Activated CD4-positive, alpha-beta T cell treated with anti-CD3 and anti-CD28 coated beads, Interleukin-2, amount 10 ng/mL, durations not matched to agents 7 days and 5 days (primary cell): ENCODE data around the gene UBAC2. TPM values are rescaled to one million over a fixed set of nuclear protein-coding genes. Genes with fewer than 3 reads are reported as not detected.
"Not testable (repeated sequence)": the region's sequence is repeated elsewhere in the genome, so short reads cannot be mapped to it uniquely, and the experiment has no call there.

Experiments
- CTCF ChIA-PET: fragments of 350-600 bp; sonication (Branson Sonifier 250); formaldehyde crosslinking; loops from one replicate; lab custom pipeline; 2021; ENCODE audit warnings: antibody characterized with exemption; lab: Charles Lee
- POLR2A ChIA-PET: fragments of 350-600 bp; sonication (Branson Sonifier 250); formaldehyde crosslinking; loops from one replicate; lab custom pipeline; 2021; ENCODE audit warnings: antibody characterized with exemption; lab: Charles Lee
- DNase-seq: peaks from one replicate; pipeline ENCODE4 v3.0.0-alpha.2; 2020
- H3K27ac Mint-ChIP-seq: one replicate; pipeline ENCODE4 v1.8.0; 2021; ENCODE audit warnings: mild to moderate bottlenecking, moderate library complexity, mixed read lengths
- H3K27me3 Mint-ChIP-seq: one replicate; pipeline ENCODE4 v1.8.0; 2021; ENCODE audit warnings: mixed read lengths
- H3K36me3 Mint-ChIP-seq: one replicate; pipeline ENCODE4 v1.8.0; 2021; ENCODE audit warnings: low read depth, mixed read lengths
- H3K4me1 Mint-ChIP-seq: one replicate; pipeline ENCODE4 v1.8.0; 2021; ENCODE audit warnings: mixed read lengths
- H3K4me3 Mint-ChIP-seq: one replicate; pipeline ENCODE4 v1.8.0; 2021; ENCODE audit warnings: mild to moderate bottlenecking, moderate library complexity, mixed read lengths
- H3K9me3 Mint-ChIP-seq: one replicate; pipeline ENCODE4 v1.8.0; 2021; ENCODE audit warnings: mixed read lengths
- total RNA-seq, 2 experiments: library from RNA; stranded (reverse); gene quantifications; one replicate each; pipeline ENCODE4 v1.2.3, GENCODE V29; 2021

Gene UBAC2
- total RNA-seq, 2 experiments from 2014 or later = 67.8 to 70.5 TPM

DNA sequence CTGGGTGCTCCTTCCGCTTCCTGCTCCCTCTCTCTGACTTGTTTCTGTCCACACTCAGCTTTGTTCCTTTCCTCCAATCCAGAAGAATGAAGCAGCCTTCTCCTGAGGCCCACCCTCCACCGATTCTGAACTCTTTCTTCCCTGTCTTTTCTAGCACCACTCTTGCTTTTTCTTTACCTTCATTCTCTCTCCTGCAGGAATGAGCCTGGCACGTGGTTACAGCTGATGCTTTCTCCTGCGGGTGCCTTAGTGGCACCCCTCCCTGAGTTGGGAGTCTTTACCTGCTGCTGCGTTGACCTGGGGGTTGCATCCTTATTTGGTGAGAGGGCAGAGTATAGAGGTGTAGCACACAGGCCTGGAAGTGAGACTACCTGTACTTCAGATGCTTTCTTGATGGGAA is 6.2 kb downstream of the UBAC2 start:
- ChIA-PET POLR2A (no interaction called here), CTCF (interaction anchor here (0.9 to 2.8 kb wide), 5 partner anchors 10 to 161 kb away, joined by 3 to 10 read pairs (median 7); no protein-coding TSS in a partner anchor)
- Mint-ChIP-seq H3K27ac (peak overlapping the region; percentile 5), H3K4me3 (no peak overlapping the region), H3K9me3 (no peaks in the 10 kb centered on the region), H3K36me3 (peaks cover 72% of the 10 kb centered on the region), H3K4me1 (peaks cover 88% of the 10 kb centered on the region), H3K27me3 (no peaks in the 10 kb centered on the region)
- DNase-seq = no peak

DNA sequence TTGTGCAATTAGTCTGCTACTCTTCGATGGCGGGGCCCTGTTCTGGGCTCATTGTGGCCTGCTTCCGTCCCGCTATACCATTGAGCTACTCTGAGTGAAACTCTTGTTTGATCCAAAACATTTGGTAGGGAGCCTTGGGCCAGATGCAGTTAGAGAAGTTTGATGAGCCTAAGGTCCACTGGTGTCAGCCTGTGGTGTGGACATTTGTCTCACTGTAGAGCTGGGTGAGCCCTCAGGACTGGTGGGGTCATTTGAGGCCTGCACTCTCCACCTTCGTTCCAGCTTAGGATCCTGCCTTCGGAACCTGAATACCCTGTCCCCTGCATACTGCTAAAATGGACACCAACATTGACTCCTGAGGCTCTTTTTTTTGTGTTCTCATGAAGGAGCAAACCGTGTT is 6.9 kb downstream of the UBAC2 start:
- H3K36me3 Mint-ChIP-seq = peaks cover 71% of the 10 kb centered on the region
- ChIA-PET CTCF (interaction anchor here (0.9 to 2.6 kb wide), 4 partner anchors 10 to 160 kb away, joined by 3 to 7 read pairs (median 5); no protein-coding TSS in a partner anchor), POLR2A (no interaction called here)
- no peak for DNase-seq
- H3K4me1 Mint-ChIP-seq = peaks cover 87% of the 10 kb centered on the region
- peak overlapping the region; percentile 47 for H3K27ac Mint-ChIP-seq
- H3K4me3 Mint-ChIP-seq = no peak overlapping the region
- H3K27me3 Mint-ChIP-seq = no peaks in the 10 kb centered on the region
- H3K9me3 Mint-ChIP-seq = no peaks in the 10 kb centered on the region

DNA sequence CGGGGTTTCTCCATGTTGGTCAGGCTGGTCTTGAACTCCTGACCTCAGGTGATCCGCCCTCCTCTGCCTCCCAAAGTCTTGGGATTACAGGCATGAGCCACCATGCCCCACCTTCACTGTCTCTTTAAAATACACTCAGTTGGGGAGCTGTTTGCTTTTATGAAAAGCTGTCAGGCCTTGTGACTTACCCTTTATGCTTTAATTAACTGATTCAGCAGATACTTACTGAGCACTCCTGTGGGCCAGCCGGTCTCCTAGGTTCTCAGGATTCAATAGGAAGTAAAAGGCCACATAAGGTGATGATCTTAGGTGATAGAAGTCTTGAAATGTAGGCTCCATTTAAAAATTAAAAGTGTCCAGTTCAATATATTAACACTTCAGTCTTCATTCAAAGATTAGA is 7.5 kb downstream of the UBAC2 start:
- ChIA-PET POLR2A (no interaction called here), CTCF (interaction anchor here (2.6 kb wide), 1 partner anchor 31 kb away, joined by 7 read pairs; no protein-coding TSS in a partner anchor)
- Mint-ChIP-seq H3K27ac (no peak overlapping the region), H3K36me3 (peaks cover 71% of the 10 kb centered on the region), H3K4me3 (no peak overlapping the region), H3K4me1 (peaks cover 84% of the 10 kb centered on the region), H3K9me3 (no peaks in the 10 kb centered on the region), H3K27me3 (no peaks in the 10 kb centered on the region)
- DNase-seq = no peak

DNA sequence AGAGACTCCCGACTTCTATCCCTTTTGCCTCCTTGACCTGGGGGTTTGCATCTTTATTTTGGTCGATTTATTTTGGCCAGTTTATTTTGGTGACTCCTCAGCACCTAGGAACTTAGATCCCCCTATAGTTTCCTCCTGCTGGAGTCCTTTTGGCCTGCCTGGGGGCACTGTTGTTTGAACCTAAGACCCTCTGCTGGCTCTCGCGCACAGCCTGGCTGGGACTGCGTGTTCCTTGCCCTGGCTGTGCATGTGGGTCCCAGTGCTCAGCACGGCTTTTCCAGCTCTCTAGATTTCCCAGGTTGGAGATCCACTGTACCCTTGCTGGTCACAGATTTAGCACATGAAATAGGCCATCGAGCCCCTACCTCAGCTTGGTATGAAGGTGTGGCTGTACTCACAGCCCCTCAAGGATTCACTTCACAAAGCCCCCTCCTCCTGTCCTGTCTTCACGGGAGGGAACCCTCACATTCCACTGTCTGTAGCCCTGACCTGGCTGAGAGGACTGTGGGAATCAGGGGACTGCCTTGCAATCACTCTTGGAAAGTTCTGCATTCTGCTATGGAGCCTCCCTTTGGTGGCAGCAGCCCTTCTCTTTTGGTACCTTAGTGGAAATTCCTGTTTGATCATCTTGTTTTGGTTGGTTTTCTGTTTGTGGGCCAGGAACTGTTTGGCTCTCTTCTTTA is 8.3 kb downstream of the UBAC2 start:
- peak overlapping the region; percentile 66 for H3K27ac Mint-ChIP-seq
- H3K36me3 Mint-ChIP-seq = peaks cover 69% of the 10 kb centered on the region
- H3K4me3 Mint-ChIP-seq = no peak overlapping the region
- ChIA-PET CTCF (interaction anchor here (1.0 to 2.6 kb wide), 2 partner anchors 8 to 32 kb away, joined by 4 to 7 read pairs; partner anchors contain the start of gene UBAC2), POLR2A (no interaction called here)
- DNase-seq = no peak
- H3K9me3 Mint-ChIP-seq = no peaks in the 10 kb centered on the region
- peaks cover 79% of the 10 kb centered on the region for H3K4me1 Mint-ChIP-seq
- no peaks in the 10 kb centered on the region for H3K27me3 Mint-ChIP-seq

DNA sequence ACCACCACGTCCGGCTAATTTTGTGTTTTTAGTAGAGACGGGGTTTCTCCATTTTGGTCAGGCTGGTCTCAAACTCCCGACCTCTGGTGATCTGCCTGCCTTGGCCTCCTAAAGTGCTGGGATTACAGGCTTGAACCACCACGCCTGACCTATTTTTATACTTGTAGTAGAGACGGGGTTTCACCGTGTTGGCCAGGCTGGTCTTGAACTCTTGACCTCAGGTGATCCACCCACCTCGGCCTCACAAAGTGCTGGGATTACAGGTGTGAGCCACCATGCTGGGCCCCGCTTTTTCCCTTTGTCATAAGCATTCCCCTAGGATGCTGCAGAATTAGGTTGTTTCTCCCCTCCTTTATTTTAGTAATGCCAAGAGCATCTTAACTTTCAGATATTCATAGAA is 10.0 kb downstream of the UBAC2 start:
- H3K27ac Mint-ChIP-seq, CTCF ChIA-PET, POLR2A ChIA-PET, H3K27me3 Mint-ChIP-seq, H3K4me3 Mint-ChIP-seq, DNase-seq, H3K9me3 Mint-ChIP-seq: not testable (repeated sequence)
- peaks cover 69% of the 10 kb centered on the region for H3K36me3 Mint-ChIP-seq
- peaks cover 79% of the 10 kb centered on the region for H3K4me1 Mint-ChIP-seq

DNA sequence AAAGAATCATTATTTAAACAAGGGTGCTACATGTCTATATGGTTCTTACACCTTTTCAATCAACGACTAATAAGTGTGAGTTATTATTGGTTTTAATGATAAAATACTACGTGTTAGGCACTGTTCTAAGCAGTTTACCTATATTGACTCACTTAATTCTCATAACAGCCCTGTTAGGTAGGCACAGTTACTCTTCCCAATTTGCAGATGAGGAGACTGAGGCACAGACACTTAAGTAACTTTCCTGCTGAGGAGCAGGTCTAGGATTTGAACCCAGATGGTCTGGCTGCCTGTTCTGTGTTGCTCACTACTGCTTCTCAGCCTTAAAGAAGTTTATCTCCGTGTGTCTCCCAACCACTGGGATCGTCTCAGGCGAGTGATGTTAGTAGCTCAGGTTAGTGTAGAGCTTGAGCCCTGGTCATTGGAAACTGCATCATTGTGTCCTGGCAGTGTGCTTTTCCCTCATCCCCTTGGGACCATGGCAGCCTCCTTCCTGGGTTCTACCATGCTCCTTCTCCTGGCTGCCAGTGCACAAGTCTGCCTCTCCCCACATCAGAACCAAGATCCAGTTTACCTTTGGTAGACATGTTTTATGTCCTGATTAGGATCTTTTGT is 10.9 kb downstream of the UBAC2 start:
- Mint-ChIP-seq H3K4me1 (peaks cover 77% of the 10 kb centered on the region), H3K9me3 (no peaks in the 10 kb centered on the region), H3K4me3 (no peak overlapping the region), H3K36me3 (peaks cover 63% of the 10 kb centered on the region), H3K27me3 (no peaks in the 10 kb centered on the region), H3K27ac (no peak overlapping the region)
- POLR2A ChIA-PET = no interaction called here
- no peak for DNase-seq
- CTCF ChIA-PET = interaction anchor here (1.5 kb wide), 1 partner anchor 16 kb away, joined by 4 read pairs; no protein-coding TSS in a partner anchor

DNA sequence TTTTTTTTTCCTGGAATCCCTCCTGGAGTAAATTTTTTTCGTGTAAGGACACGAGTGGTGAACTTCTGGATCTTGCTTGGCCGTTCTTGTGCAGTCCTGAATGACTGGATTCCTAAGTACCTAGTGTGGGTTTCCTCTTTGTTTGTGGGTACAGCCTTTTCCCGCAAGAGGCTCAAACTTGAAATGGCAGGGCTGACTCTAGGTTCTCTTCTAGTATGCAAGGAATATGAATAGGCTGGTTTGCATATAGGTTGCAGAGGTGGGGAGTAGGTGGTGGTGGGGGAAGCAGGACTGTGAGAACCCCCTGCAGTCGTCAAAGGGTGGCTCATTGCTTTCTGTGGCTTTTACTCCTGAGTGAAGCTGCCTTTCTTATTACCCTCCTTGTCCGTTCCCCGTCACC is 13.6 kb downstream of the UBAC2 start:
- ChIA-PET POLR2A (no interaction called here), CTCF (interaction anchor here (1.0 to 2.1 kb wide), 7 partner anchors 9 to 55 kb away, joined by 3 to 12 read pairs (median 4); partner anchors contain the start of gene UBAC2)
- Mint-ChIP-seq H3K4me3 (peak overlapping the region; percentile 81), H3K36me3 (peaks cover 48% of the 10 kb centered on the region), H3K27ac (peak overlapping the region; percentile 95), H3K9me3 (no peaks in the 10 kb centered on the region), H3K27me3 (no peaks in the 10 kb centered on the region), H3K4me1 (peaks cover 77% of the 10 kb centered on the region)
- no peak for DNase-seq

DNA sequence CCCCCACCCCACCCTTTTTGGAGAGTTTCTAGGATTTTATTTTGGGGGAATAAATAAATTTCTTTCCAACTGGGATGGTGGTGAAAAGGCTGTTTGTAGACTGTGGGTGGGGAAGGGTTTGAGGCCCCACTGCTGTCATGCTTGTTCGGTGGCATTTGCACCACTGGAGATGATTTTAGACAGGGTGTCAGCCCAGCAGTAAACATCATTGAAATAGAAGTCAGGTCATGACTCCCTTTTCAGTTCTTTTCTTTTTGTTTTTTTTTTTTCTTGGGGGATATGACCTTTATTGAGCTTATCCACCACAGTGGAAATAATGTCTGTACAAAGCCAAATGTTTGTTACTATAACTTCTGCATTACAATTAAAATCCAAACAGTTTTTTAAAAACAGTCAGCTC is 14.1 kb downstream of the UBAC2 start:
- Mint-ChIP-seq H3K4me3 (peak overlapping the region; percentile 81), H3K27ac (peak overlapping the region; percentile 95), H3K27me3 (no peaks in the 10 kb centered on the region), H3K9me3 (no peaks in the 10 kb centered on the region), H3K36me3 (peaks cover 46% of the 10 kb centered on the region), H3K4me1 (peaks cover 77% of the 10 kb centered on the region)
- DNase-seq = no peak
- ChIA-PET POLR2A (interaction anchor here (0.6 to 1.0 kb wide), 2 partner anchors 10 to 43 kb away, joined by 3 to 9 read pairs; partner anchors contain the start of gene GPR18), CTCF (interaction anchor here (0.6 to 2.1 kb wide), 9 partner anchors 10 to 54 kb away, joined by 3 to 12 read pairs (median 3); partner anchors contain the start of genes GPR18 and UBAC2)

DNA sequence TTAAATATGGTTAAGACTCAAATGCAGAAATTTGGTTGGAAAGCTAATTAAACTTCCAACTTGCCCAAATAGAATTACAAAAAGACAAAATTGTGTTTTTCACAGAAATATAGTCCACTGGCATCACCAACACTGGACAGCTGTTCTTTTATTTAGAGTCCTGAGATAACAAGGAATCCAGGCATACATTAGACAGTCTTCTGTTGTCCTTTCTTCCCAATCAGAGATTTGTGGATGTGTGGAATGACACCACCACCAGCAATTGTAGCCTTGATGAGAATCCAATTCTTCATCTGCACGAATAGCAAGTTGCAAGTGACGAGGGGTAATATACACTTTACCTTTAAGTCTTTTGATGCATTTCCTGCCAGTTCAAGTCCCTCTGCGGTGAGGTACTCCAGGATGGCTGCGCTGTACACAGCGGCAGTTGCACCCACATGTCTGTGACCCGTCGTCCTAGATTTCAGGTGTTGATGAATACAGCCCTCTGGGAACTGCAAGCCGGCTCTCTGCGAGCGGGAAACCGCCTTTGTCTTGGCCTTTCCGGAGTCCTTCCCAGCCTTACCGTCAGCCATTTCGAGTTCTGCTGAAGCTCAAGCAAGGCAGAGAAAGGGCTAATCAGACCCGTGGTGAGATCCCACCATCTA is 14.7 kb downstream of the UBAC2 start:
- Mint-ChIP-seq H3K36me3 (peaks cover 46% of the 10 kb centered on the region), H3K4me3 (peak overlapping the region; percentile 81)
- CTCF ChIA-PET = interaction anchor here (0.6 to 2.1 kb wide), 9 partner anchors 10 to 54 kb away, joined by 3 to 12 read pairs (median 3); partner anchors contain the start of genes GPR18 and UBAC2

DNA sequence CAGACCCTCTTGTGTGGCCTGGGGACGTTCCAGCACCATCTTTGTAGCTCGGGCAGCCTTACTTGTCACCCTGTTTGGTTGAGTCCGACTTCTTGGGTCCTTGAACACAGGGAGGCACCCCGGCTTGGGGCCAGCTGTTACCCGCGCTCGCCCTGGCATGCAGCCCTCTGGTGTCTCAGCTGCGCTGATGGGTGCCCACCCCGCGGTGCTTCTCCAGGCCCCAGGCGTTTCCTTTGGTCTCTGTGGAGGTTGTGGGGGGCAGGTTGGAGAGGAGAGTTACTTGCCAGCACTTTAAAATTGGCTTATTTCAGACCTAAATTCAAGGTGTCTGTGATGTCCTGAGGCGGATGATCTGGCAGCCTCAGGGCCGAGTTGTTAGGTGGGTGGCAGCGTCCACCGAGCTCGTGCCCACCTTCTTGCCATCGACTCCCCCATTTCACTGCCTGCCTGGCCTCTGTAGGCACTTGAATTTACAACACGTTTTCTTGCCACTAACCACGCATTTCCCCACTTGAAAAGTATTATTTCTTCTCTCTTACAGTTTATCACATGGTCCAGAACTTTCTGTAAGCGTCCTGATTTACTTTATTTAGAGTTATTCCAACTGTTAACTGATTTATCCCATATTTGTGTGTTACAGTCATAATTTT is 16.9 kb downstream of the UBAC2 start:
- Mint-ChIP-seq H3K27ac (peak overlapping the region; percentile 87), H3K9me3 (peaks cover 4% of the 10 kb centered on the region), H3K27me3 (no peaks in the 10 kb centered on the region), H3K36me3 (peaks cover 40% of the 10 kb centered on the region), H3K4me3 (peak overlapping the region; percentile 56), H3K4me1 (peaks cover 79% of the 10 kb centered on the region)
- ChIA-PET POLR2A (interaction anchor here (1.1 kb wide), 1 partner anchor 41 kb away, joined by 3 read pairs; the partner anchor contains the start of gene GPR18), CTCF (interaction anchor here (0.7 to 3.1 kb wide), 3 partner anchors 10 to 41 kb away, joined by 3 to 13 read pairs (median 3); no protein-coding TSS in a partner anchor)
- no peak for DNase-seq

More for the DNA sequence above, 14.7 kb downstream of the UBAC2 start:
- POLR2A ChIA-PET = interaction anchor here (0.6 to 1.0 kb wide), 2 partner anchors 11 to 42 kb away, joined by 3 to 9 read pairs; partner anchors contain the start of gene GPR18
- Mint-ChIP-seq H3K27me3 (no peaks in the 10 kb centered on the region), H3K9me3 (no peaks in the 10 kb centered on the region), H3K4me1 (peaks cover 76% of the 10 kb centered on the region), H3K27ac (peak overlapping the region; percentile 95)
- DNase-seq = peak; percentile 77

DNA sequence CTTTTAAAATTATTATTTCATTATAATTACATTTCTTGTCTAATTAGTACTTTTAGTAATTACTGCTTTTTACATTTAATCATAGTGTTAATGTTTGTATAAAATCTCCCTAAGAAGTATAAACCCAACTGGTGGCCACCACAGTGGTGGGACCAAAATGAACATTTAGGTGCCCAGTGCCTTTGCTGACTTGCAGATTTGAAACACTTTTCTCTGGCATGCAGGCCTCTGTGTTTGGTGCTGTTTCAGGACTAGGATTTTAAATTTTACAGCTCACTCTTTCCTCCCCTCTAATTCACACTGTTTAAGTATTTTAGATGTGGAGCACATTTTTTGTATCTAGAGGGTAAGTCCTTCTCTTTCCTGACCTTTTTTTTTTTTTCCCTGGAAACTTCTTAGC is 17.5 kb downstream of the UBAC2 start:
- Mint-ChIP-seq H3K36me3 (peaks cover 44% of the 10 kb centered on the region), H3K9me3 (peaks cover 6% of the 10 kb centered on the region), H3K27ac (peak overlapping the region; percentile 85), H3K4me1 (peaks cover 82% of the 10 kb centered on the region), H3K27me3 (no peaks in the 10 kb centered on the region), H3K4me3 (peak overlapping the region; percentile 64)
- no peak for DNase-seq
- CTCF ChIA-PET = interaction anchor here (0.7 to 3.1 kb wide), 8 partner anchors 10 to 219 kb away, joined by 3 to 13 read pairs (median 3); no protein-coding TSS in a partner anchor
- POLR2A ChIA-PET = interaction anchor here (1.1 kb wide), 1 partner anchor 40 kb away, joined by 3 read pairs; the partner anchor contains the start of gene GPR18
